OCI-LY3 (cell line): Measurements from ENCODE around the gene LRP2.

ENCODE experiments used
- H2AFZ ChIP-seq: fragments of 200-600, 300-600 bp; shearing (Covaris generic); 2 replicates; pipeline ENCODE4 v1.6.0; 2014; ENCODE audit warnings: antibody characterized with exemption, low read depth, low read length
- H3K27ac ChIP-seq: fragments of 200-600, 300-600 bp; sonication (generic); 2 replicates; pipeline ENCODE4 v1.5.1; 2014; ENCODE audit warnings: mild to moderate bottlenecking, low read length, moderate library complexity, mixed read lengths
- H3K27me3 ChIP-seq: fragments of 200-600, 300-600 bp; sonication (generic); 2 replicates; pipeline ENCODE4 v1.6.1; 2014; ENCODE audit warnings: low read depth, low read length, mixed read lengths
- H3K36me3 ChIP-seq: fragments of 200-600, 300-600 bp; sonication (generic); replicated peaks from 2 replicates; pipeline ENCODE3; 2014; ENCODE audit warnings: low read depth, low read length, mixed read lengths
- H3K4me1 ChIP-seq: fragments of 300-600, 200-600 bp; sonication (generic); 2 replicates; pipeline ENCODE4 v1.6.1; 2014; ENCODE audit warnings: low read length, mixed read lengths
- H3K4me2 ChIP-seq: fragments of 200-600, 300-600 bp; sonication (generic); 2 replicates; pipeline ENCODE4 v1.6.1; 2014; ENCODE audit warnings: low read length, mixed read lengths
- H3K4me3 ChIP-seq: fragments of 300-600, 200-600 bp; sonication (generic); 2 replicates; pipeline ENCODE4 v1.5.1; 2014; ENCODE audit warnings: antibody characterized with exemption, mild to moderate bottlenecking, low read length, moderate library complexity
- H3K79me2 ChIP-seq: fragments of 300-600, 200-600 bp; shearing (Covaris generic); 2 replicates; pipeline ENCODE4 v1.6.1; 2014; ENCODE audit warnings: mild to moderate bottlenecking, low read length, mixed read lengths
- H3K9ac ChIP-seq: fragments of 300-600, 200-600 bp; shearing (Covaris generic); 2 replicates; pipeline ENCODE4 v1.6.0; 2014; ENCODE audit warnings: mild to moderate bottlenecking, low read length, moderate library complexity
- H3K9me3 ChIP-seq: fragments of 200-600, 300-600 bp; shearing (Covaris generic); 2 replicates; pipeline ENCODE4 v1.6.1; 2014; ENCODE audit warnings: low read length, mixed read lengths; ENCODE audit not compliant: insufficient read depth
- H4K20me1 ChIP-seq: fragments of 200-600, 300-600 bp; sonication (generic); 2 replicates; pipeline ENCODE4 v1.6.1; 2016; ENCODE audit warnings: low read length, mixed read lengths; ENCODE audit not compliant: insufficient read depth
- EZH2phosphoT487 ChIP-seq: fragments of 200-600 bp; shearing (Covaris generic); IDR thresholded peaks from 2 replicates; pipeline ENCODE4 v1.6.1; 2018; ENCODE audit warnings: antibody characterized with exemption, mixed run types, low read depth
- TF ChIP-seq, protein P1 (sequence below): fragments of 200-600, 300-600 bp; sonication (generic); IDR thresholded peaks from 2 replicates; pipeline ENCODE4 v1.5.1; 2014; ENCODE audit warnings: antibody characterized with exemption, low read length, low read depth

LRP2 gene

DNA sequence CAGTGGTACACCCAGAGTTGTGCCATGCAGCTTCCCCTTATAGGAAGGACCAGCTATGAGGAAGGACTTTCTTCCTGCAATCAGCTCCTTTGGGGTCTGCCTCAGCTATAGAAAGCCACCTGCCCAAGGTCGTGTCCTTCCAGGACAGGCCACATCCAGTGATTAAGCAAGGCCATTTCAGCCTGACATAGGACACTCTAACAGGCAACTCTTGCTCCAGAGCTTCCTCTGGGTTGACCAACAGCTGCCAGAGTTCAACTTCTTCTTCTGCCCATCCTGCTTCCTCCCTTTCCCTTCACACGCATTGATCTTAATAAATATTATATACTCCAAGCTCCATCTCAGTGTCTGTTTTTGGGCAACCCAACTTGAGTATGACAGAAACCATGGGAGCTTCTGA is 12.8 kb downstream of the LRP2 start:
- no peaks in the 10 kb centered on the region for H4K20me1 ChIP-seq
- no peak overlapping the region for H2AFZ ChIP-seq
- H3K9me3 ChIP-seq, result no peaks in the 10 kb centered on the region
- H3K4me3 ChIP-seq, result no peak overlapping the region
- TF ChIP-seq, protein P1, sequence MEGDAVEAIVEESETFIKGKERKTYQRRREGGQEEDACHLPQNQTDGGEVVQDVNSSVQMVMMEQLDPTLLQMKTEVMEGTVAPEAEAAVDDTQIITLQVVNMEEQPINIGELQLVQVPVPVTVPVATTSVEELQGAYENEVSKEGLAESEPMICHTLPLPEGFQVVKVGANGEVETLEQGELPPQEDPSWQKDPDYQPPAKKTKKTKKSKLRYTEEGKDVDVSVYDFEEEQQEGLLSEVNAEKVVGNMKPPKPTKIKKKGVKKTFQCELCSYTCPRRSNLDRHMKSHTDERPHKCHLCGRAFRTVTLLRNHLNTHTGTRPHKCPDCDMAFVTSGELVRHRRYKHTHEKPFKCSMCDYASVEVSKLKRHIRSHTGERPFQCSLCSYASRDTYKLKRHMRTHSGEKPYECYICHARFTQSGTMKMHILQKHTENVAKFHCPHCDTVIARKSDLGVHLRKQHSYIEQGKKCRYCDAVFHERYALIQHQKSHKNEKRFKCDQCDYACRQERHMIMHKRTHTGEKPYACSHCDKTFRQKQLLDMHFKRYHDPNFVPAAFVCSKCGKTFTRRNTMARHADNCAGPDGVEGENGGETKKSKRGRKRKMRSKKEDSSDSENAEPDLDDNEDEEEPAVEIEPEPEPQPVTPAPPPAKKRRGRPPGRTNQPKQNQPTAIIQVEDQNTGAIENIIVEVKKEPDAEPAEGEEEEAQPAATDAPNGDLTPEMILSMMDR, result no peak
- TF ChIP-seq EZH2phosphoT487, result no peak
- H3K4me1 ChIP-seq, result peaks cover 6% of the 10 kb centered on the region
- no peak overlapping the region for H3K27ac ChIP-seq
- H3K9ac ChIP-seq, result no peak overlapping the region
- H3K79me2 ChIP-seq, result no peaks in the 10 kb centered on the region
- no peak overlapping the region for H3K4me2 ChIP-seq
- no peaks in the 10 kb centered on the region for H3K36me3 ChIP-seq
- H3K27me3 ChIP-seq, result no peaks in the 10 kb centered on the region

DNA sequence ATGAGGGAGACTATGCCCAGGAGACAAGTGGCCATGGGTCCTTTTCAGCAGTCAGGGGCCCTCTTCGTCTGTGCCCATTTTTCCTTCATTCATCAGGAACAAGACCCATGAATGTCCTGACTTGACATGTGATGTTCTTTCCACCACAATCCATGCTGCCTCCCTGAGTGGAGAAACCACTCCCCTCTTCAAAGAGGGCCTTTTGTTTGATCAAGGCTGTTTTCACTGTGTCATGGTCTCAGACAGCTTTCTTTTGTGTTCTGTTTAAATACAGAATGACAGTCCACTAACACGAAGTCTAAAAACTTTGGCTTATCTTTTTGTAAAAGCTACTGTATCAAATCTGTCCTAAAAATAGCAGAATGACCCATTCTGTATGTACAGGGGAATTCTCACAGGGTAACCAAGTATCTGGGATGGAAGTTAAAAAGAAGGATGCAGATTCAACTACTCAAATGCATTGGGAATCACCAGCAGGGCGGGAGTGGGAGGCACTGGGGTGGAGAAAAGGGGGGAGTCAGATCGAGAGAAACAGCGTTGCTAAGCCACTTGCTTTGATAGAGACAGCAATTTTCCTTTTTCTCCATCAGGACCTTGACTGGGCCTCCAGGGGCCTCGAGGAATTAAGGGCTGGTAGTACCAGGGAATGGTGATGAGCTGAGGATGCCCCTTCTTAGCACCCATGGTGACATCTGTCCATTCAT is 13.9 kb downstream of the LRP2 start:
- Histone ChIP-seq H2AFZ (no peak overlapping the region), H3K4me2 (no peak overlapping the region), H3K9ac (no peak overlapping the region), H4K20me1 (no peaks in the 10 kb centered on the region), H3K36me3 (no peaks in the 10 kb centered on the region), H3K79me2 (no peaks in the 10 kb centered on the region), H3K9me3 (no peaks in the 10 kb centered on the region), H3K27ac (no peak overlapping the region), H3K4me1 (no peaks in the 10 kb centered on the region), H3K27me3 (0 out of 2 replicates have a peak, but pooled peaks cover 1% of the 10 kb centered on the region), H3K4me3 (no peak overlapping the region)
- TF ChIP-seq EZH2phosphoT487, result no peak
- TF ChIP-seq, protein P1, result no peak

DNA sequence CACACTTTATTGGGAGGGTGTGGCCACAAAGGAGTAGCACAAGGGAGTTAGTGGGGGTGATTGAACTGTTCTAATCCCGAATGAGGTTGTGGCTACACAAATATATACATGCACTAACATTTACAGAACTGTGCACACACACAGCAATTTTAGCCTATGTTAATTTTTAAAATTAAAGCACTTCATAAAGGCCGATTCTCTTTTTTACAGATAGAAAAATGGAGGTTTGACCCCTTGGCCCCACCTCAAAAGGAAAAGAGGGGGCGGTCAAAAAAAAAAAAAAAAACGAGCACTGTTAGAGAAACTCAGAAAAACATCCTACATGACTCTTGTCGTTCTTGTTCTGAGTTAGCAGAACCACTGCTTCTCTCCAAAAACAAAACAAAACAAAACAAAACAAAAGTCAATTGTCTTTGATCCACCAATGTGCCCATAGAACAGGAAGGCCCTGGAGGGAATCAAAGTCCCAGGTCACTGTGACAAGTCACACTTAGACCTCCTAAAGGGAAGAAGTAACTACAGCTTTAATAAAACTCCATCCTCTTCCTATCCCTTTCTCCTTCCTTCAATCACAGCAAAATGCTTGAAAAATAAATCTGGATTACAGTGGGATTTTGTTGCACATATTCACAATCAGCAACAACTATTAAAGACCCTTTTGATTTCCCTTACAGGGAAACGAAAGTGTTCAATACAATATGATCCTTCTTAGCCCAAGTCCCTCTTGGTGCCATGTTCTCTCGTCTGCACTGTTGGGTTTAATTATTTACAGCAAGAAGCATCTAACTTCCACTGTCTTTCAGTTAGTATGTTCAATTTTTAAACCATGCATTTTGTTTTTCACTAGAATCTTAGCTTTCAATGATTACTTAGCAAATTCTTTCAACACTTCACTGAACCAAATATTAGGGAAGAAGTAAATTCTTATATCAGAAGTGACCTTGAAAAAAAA is 16.6 kb downstream of the LRP2 start:
- TF ChIP-seq, protein P1, result no peak
- no peak for TF ChIP-seq EZH2phosphoT487
- H3K9ac ChIP-seq, result no peak overlapping the region
- H3K4me3 ChIP-seq, result no peak overlapping the region
- H3K4me2 ChIP-seq, result no peak overlapping the region
- H2AFZ ChIP-seq, result no peak overlapping the region
- no peaks in the 10 kb centered on the region for H4K20me1 ChIP-seq
- H3K4me1 ChIP-seq, result no peaks in the 10 kb centered on the region
- H3K9me3 ChIP-seq, result no peaks in the 10 kb centered on the region
- H3K27ac ChIP-seq, result no peak overlapping the region
- H3K27me3 ChIP-seq, result peaks cover 8% of the 10 kb centered on the region
- no peaks in the 10 kb centered on the region for H3K36me3 ChIP-seq
- H3K79me2 ChIP-seq, result no peaks in the 10 kb centered on the region

DNA sequence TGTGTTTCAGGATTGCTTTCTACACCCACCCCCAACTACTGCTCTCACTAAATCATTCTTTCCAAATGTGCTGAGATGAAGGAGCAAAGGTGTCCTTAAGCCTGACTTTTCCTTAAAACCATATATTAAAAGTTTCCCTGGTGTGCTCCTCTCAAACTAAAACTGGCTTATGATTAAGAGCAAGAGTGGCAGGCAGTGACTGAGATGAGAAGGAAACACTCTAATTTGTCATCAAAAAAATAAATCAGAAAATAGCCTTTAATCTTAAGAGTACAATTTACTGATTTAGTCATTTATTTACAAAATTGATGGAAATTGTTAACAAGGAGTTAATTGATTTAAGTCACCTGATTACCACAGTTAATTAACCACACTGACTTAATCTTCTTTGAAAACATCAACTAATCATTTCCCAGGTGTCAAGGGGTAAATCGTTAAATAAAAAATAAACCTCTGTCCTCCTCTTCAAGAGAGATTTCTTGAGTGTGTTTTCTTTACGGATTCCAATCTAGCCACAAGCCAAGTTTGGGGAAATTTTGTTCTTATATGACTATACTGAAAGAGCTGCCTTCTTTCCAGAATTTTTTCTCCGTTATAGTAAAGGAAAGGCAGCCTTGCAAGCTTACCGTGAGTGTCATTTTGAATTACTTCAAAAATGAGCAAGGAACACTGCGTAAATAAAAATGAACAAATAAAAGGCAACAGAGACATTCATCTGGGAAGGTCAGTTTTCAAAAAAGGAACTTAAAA is 17.4 kb downstream of the LRP2 start:
- H3K27me3 ChIP-seq, result peaks cover 15% of the 10 kb centered on the region
- TF ChIP-seq, protein P1, result no peak
- TF ChIP-seq EZH2phosphoT487, result no peak

More for the DNA sequence above, 17.4 kb downstream of the LRP2 start:
- Histone ChIP-seq H4K20me1 (no peaks in the 10 kb centered on the region), H3K79me2 (no peaks in the 10 kb centered on the region), H2AFZ (no peak overlapping the region), H3K4me1 (no peaks in the 10 kb centered on the region), H3K9me3 (no peaks in the 10 kb centered on the region), H3K27ac (no peak overlapping the region), H3K9ac (no peak overlapping the region), H3K4me2 (no peak overlapping the region), H3K36me3 (no peaks in the 10 kb centered on the region), H3K4me3 (no peak overlapping the region)
